Suprapubic skin (tissue), 3 donors: ENCODE data around the gene ANGEL2.

ENCODE experiments used
- POLR2A ChIP-seq, 2 donors: fragments of 450-650 bp; IDR thresholded peaks; one replicate each; pipeline ENCODE4 v1.6.1; 2017; ENCODE audit warnings: antibody characterized with exemption in 2 of 2, mild to moderate bottlenecking in 2 of 2, moderate library complexity in 2 of 2
- TF ChIP-seq, protein P1 (sequence below), 2 donors: fragments of 200-600 bp in 1 of 2; fragments of 450-650 bp in 1 of 2; sonication (generic) in 1 of 2; IDR thresholded peaks; one replicate each; pipeline ENCODE4 v1.5.1; 2016 to 2019; ENCODE audit warnings: antibody characterized with exemption in 2 of 2, mild to moderate bottlenecking in 1 of 2, moderate library complexity in 1 of 2

- no peak for TF ChIP-seq POLR2A (IDR thresholded peaks at IDR 0.05)
- TF ChIP-seq, protein P1, sequence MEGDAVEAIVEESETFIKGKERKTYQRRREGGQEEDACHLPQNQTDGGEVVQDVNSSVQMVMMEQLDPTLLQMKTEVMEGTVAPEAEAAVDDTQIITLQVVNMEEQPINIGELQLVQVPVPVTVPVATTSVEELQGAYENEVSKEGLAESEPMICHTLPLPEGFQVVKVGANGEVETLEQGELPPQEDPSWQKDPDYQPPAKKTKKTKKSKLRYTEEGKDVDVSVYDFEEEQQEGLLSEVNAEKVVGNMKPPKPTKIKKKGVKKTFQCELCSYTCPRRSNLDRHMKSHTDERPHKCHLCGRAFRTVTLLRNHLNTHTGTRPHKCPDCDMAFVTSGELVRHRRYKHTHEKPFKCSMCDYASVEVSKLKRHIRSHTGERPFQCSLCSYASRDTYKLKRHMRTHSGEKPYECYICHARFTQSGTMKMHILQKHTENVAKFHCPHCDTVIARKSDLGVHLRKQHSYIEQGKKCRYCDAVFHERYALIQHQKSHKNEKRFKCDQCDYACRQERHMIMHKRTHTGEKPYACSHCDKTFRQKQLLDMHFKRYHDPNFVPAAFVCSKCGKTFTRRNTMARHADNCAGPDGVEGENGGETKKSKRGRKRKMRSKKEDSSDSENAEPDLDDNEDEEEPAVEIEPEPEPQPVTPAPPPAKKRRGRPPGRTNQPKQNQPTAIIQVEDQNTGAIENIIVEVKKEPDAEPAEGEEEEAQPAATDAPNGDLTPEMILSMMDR (IDR thresholded peaks at IDR 0.05), result no peak
These were observed 70.6 kb downstream of the ANGEL2 start for GRCh38 chr1:212945056-212945455.
